Frontal cortex (tissue), 1 donor: ENCODE measurements around the gene CNOT1. TPM values are rescaled to one million over a fixed set of nuclear protein-coding genes. Genes with fewer than 3 reads are reported as not detected.

Experiments used
- small RNA-seq: library from RNA; depleted of rRNA; stranded (forward); fragments of <200 nt; gene quantifications from one replicate; pipeline ENCODE3, GENCODE V24; 2014
- total RNA-seq: library from RNA; depleted of rRNA; stranded (reverse); fragments of >200 nt; gene quantifications from one replicate; pipeline ENCODE4 v1.2.3, GENCODE V29; 2014

The CNOT1 gene
- total RNA-seq, 1 donor from 2014 or later: 87.6 TPM

Small RNA genes within 50 kb of the gene (small RNA-seq; reads per million reads assigned to genes)
- gene RNU6-103P (not detected), gene SNORA46 (21.0 reads per million, percentile 97 among the genes with 10 or more reads in this experiment), gene SNORA50A (not detected)

Other genes starting within 250 kb of the CNOT1 start
- gene GINS3, start 237.4 kb downstream of the CNOT1 start, total RNA-seq: 1.6 TPM
- 230 TPM for gene NDRG4, start 129.7 kb downstream of the CNOT1 start, total RNA-seq
- 15.9 TPM for gene SETD6, start 114.3 kb downstream of the CNOT1 start, total RNA-seq
- gene SLC38A7, start 54.9 kb upstream of the CNOT1 start, total RNA-seq: 14.3 TPM
- gene GOT2, start 104.5 kb upstream of the CNOT1 start, total RNA-seq: 33.8 TPM